A549 treated with Mapracorat at 1 μM for 4 hours (cell line): ENCODE data around the gene BBS12. TPM values are rescaled to one million over a fixed set of nuclear protein-coding genes. Genes with fewer than 3 reads are reported as not detected.

Source experiments
- total RNA-seq: library from RNA; stranded (reverse); fragments of 200-300 nt; extraction: Qiagen RNA extraction; gene quantifications from 5 replicates; pipeline ENCODE4 v1.2.3, GENCODE V29; 2022

Gene BBS12
- 2.0 to 3.2 TPM (median 3.0 TPM) in 5 replicates for total RNA-seq

DNA sequence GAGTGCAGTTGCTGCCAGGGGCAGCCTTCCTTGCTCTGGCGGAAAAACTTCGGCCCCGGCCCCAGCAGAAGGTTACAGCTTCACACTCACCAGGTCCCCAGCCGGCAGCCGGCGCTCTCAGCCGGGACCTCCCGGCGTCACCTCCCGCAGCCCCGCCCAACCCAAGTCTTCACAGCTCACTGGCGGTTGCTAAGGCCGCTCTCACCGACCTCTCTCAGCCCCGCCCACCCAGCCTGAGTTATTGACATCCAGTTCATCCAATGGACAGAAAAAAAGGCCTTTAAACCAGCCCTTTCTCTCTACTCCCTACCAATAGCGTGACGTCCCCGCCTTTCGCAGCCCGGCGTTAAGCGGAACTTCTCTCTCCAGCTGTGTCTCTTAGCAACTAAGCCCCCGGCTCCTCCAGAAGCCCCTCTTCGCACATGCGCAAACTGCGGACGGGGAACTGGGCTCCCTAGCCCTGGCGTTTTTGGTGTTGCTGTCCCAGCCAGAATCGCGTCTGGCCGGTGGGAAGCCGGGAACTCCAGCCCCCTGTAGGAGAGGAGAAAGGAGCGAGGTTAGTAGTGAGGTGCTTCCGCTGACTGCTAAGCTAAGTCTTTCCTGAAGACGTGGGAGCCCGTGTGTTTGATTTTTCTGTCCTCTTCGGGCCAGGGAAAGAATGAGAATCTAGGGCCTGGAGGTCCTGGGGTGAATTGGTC, at the start of gene BBS12:
Gene BBS12 (plus strand): TSS at position 376 of the 698 bp plus-strand sequence. CDS start 9,189 bp downstream, outside the sequence.

Other genes with a start within 250 kb of the BBS12 start
- not detected in 5 replicates for gene IL21, start 111.6 kb upstream of the BBS12 start, total RNA-seq
- 26.9 to 57.2 TPM (median 51.8 TPM) in 5 replicates for gene FGF2, start 94.1 kb downstream of the BBS12 start, total RNA-seq
- 6.5 to 8.6 TPM (median 7.1 TPM) in 5 replicates for gene NUDT6, start 189.9 kb downstream of the BBS12 start, total RNA-seq